H1 (cell line): Measurements from ENCODE around the gene DGCR6L. TPM values are rescaled to one million over a fixed set of nuclear protein-coding genes. Genes with fewer than 3 reads are reported as not detected.

Experiments used
- ATF2 ChIP-seq: IDR thresholded peaks from 2 replicates; pipeline ENCODE4 v1.6.1; 2012; ENCODE audit warnings: low read length, inconsistent platforms
- CHD7 ChIP-seq: fragments of 300-600 bp; sonication (generic); IDR thresholded peaks from 2 replicates; pipeline ENCODE4 v1.7.1; 2012; ENCODE audit warnings: low read length, moderate library complexity, mild to moderate bottlenecking, inconsistent platforms; ENCODE audit not compliant: insufficient replicate concordance
- E2F6 ChIP-seq: IDR thresholded peaks from 2 replicates; pipeline ENCODE4 v1.6.1; 2012; ENCODE audit warnings: inconsistent platforms
- NANOG ChIP-seq: IDR thresholded peaks from 2 replicates; pipeline ENCODE4 v1.6.1; 2011; ENCODE audit warnings: low read length, low read depth, mild to moderate bottlenecking, inconsistent platforms; ENCODE audit not compliant: insufficient read depth, poor library complexity, severe bottlenecking
- NRF1 ChIP-seq: IDR thresholded peaks from 2 replicates; pipeline ENCODE4 v1.6.1; 2011; ENCODE audit warnings: mild to moderate bottlenecking, low read depth, low read length, improper control_type of control experiment
- SP1 ChIP-seq: IDR thresholded peaks from 2 replicates; pipeline ENCODE4 v1.6.1; 2011; ENCODE audit warnings: low read depth, low read length
- SP2 ChIP-seq: IDR thresholded peaks from 2 replicates; pipeline ENCODE4 v1.6.1; 2012; ENCODE audit warnings: mild to moderate bottlenecking, low read length, inconsistent platforms
- SRF ChIP-seq: IDR thresholded peaks from 2 replicates; pipeline ENCODE4 v1.6.1; 2011; ENCODE audit warnings: mild to moderate bottlenecking, low read depth, low read length, moderate library complexity
- polyA plus RNA-seq, 7 experiments: library from polyadenylated mRNA; depleted of rRNA in 3 of 7; stranded (reverse) in 5 of 7; unstranded in 2 of 7; fragments of >200 nt in 5 of 7; fragments of 200-250 nt in 2 of 7; gene quantifications; 1 replicate in 5 of 7; 2 replicates in 1 of 7; 4 replicates in 1 of 7; pipeline versions ENCODE4 v1.2.1 to v1.2.3, GENCODE V29; 2011 to 2013; ENCODE audit warnings: missing spikeins in 2 of 7, mixed read lengths in 2 of 7
- total RNA-seq: library from RNA; stranded (reverse); fragmentation: NEBNext Ultra II Directional; extraction: Animal tissue kit (Norgen Biotek cat#: 25700); gene quantifications from 2 replicates; pipeline ENCODE4 v1.2.1, GENCODE V29; 2021

DGCR6L gene
- total and polyA plus RNA-seq, 2 of the 8 experiments (the other 6 are each of a cell fraction or from before 2014, with no cell fraction given) = 43.6 to 72.6 TPM

GRCh38 chr22:20268279-20269012 lies 51.4 kb downstream of the DGCR6L start, which contains the start of gene RTN4R (continued):
- TF ChIP-seq NANOG (no peak), CHD7 (no peak), E2F6 (no peak), ATF2 (no peak), SP2 (no peak), NRF1 (no peak), SP1 (no peak), SRF (no peak)
